Activated naive CD8-positive, alpha-beta T cell treated with anti-CD3 and anti-CD28 coated beads, Interleukin-2, amount 50 U/mL, for 24 hours (primary cell): ENCODE measurements around the gene DNAI1.
A peak's percentile ranks its signal among the peaks of the same experiment; 100 is the strongest.

Source experiments
- ATAC-seq: fragments of 150-1000 bp; cut with Tn5 transposase; one replicate; pipeline ENCODE4 v1.10.0; 2021
- DNase-seq: peaks from one replicate; pipeline ENCODE4 v3.0.0; 2021
- H3K27ac Mint-ChIP-seq: one replicate; pipeline ENCODE4 v1.8.0; 2021; ENCODE audit warnings: mild to moderate bottlenecking, mixed read lengths
- H3K27me3 Mint-ChIP-seq: one replicate; pipeline ENCODE4 v1.8.0; 2021; ENCODE audit warnings: mixed read lengths
- H3K36me3 Mint-ChIP-seq: one replicate; pipeline ENCODE4 v1.8.0; 2021; ENCODE audit warnings: low read depth, mixed read lengths
- H3K4me1 Mint-ChIP-seq: one replicate; pipeline ENCODE4 v1.8.0; 2021; ENCODE audit warnings: mixed read lengths
- H3K4me3 Mint-ChIP-seq: one replicate; pipeline ENCODE4 v1.8.0; 2021; ENCODE audit warnings: mild to moderate bottlenecking, moderate library complexity, mixed read lengths
- H3K9me3 Mint-ChIP-seq: one replicate; pipeline ENCODE4 v1.8.0; 2021; ENCODE audit warnings: mixed read lengths

The DNAI1 gene

DNA sequence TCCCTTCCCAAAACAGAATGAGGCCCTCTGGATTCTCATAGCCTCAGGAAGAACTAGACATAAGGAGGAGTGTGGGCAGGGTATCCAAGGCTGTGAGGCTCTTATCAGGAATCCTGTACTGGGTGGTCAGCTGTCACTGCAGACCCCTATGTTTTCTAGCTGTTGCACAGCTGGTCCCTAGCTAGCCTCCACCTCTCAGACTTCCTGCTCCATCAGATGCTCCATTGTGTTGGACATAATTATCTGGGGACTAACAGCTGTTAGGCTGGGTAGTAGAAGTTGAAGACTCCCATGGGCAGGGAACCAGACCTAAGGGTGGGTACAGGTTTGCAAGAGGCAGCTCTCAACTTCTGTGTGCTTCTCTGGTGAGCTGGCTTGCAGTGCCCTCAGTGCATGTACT, 18.6 kb upstream of the DNAI1 start:
- ATAC-seq = no peak
- Mint-ChIP-seq H3K27ac (no peak overlapping the region), H3K4me3 (no peak overlapping the region), H3K27me3 (no peaks in the 10 kb centered on the region), H3K4me1 (peaks cover 9% of the 10 kb centered on the region), H3K9me3 (no peaks in the 10 kb centered on the region), H3K36me3 (no peaks in the 10 kb centered on the region)
- DNase-seq = no peak

DNA sequence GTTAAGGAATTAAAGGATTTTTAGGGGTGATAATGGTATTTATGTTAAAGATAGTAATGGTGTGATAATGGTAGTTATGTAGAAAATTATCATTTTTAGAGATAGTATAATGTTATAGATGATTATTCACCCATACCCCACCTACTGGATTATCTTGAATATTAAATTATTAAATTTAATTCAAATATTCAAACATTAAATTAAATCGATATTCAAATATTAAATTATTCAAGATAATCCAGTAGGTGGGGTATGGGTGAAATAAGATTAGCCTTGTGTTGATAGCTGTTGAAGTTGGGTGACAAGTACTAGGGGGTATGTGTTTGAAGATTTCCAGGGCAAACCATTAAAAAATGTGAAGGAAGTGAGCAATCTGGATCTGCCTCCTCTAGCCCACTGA, 15.8 kb upstream of the DNAI1 start:
- Mint-ChIP-seq H3K9me3 (no peaks in the 10 kb centered on the region), H3K4me1 (peaks cover 9% of the 10 kb centered on the region), H3K4me3 (no peak overlapping the region), H3K36me3 (no peaks in the 10 kb centered on the region), H3K27ac (no peak overlapping the region), H3K27me3 (no peaks in the 10 kb centered on the region)
- DNase-seq (no peak), ATAC-seq (no peak)

DNA sequence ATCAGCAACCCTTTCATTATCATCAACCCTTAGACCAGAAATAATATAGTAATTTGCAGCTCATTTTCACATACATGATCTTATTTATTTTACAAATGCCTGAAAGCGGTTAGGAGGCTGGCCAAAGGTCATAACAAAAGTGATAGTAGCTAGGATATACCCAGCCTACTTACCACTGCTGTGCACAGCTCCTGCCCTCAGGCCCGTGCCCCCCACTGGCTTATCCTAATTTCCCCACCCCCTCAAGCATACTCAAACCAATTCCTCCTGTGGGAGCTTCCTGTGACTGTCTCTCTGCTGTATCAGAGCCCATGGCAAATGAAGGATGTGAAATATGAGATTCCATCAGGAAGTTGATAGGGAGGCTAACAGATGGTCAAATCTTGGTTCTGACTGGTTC, 15.1 kb upstream of the DNAI1 start:
- no peak overlapping the region for H3K4me3 Mint-ChIP-seq
- no peaks in the 10 kb centered on the region for H3K27me3 Mint-ChIP-seq
- DNase-seq (no peak), ATAC-seq (no peak)
- peaks cover 9% of the 10 kb centered on the region for H3K4me1 Mint-ChIP-seq
- H3K27ac Mint-ChIP-seq = no peak overlapping the region
- no peaks in the 10 kb centered on the region for H3K36me3 Mint-ChIP-seq
- no peaks in the 10 kb centered on the region for H3K9me3 Mint-ChIP-seq

DNA sequence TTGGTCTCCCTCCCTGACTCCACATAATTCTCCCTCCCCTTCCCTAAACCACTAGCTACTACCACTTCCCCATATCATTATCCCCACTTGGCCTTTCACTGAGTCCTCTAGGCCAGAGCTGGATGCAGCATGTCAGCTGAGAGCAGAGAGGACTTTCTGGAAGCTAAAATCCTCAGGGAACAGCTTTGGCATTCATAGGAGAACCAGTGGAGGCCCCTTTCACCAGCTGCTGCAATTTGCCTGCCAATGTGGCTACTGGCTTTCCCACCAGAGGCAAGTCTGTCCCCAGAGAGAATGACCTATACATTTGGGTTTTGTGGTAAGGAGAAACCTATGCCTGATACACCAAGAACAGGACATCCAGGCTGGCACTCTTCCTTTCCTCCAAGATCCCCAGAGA, 14.6 kb upstream of the DNAI1 start:
- Mint-ChIP-seq H3K36me3 (no peaks in the 10 kb centered on the region), H3K27me3 (no peaks in the 10 kb centered on the region), H3K27ac (no peak overlapping the region), H3K9me3 (no peaks in the 10 kb centered on the region), H3K4me3 (no peak overlapping the region), H3K4me1 (peaks cover 9% of the 10 kb centered on the region)
- ATAC-seq (no peak), DNase-seq (no peak)

DNA sequence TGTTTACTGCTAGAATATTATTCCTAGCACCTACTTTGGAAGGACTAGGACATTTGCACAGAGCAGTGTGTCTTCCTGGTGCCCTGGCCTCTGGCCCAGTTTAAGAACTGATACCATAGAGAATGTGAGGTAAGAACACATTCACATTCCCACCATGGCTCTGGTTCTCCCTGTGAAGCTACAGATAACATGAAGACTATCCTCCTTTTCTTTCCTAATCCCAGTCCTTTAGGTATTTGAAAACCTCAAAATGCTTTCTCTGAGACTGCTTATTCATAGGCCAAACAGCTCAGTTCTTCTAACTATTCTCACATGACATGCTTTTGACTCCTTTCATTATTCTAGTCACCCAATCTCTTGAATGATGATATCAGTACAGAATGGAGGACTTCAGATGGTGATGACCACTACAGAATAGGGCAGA, 12.1 kb upstream of the DNAI1 start:
- no peaks in the 10 kb centered on the region for H3K9me3 Mint-ChIP-seq
- no peaks in the 10 kb centered on the region for H3K36me3 Mint-ChIP-seq
- DNase-seq (no peak), ATAC-seq (no peak)
- no peak overlapping the region for H3K4me3 Mint-ChIP-seq
- no peak overlapping the region for H3K27ac Mint-ChIP-seq
- H3K27me3 Mint-ChIP-seq = no peaks in the 10 kb centered on the region
- H3K4me1 Mint-ChIP-seq = peaks cover 5% of the 10 kb centered on the region

DNA sequence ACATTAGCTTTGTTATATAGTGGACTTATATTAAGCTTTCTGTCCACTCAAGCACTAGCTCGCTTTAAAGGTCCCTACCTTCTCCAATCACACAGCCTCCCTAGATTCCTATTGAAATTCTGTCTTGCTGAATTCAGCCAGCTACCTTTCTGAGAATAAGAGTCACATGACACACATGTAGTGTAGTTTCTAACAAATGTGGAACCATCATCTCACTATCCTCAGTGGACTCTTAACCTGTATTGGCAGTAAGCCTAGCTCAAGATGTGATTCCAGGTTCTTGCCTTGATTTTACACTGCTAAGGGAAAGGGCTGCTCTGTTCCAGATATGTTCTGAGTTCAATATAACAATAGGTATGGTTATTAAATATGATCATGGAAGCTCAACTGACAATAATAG, 11.7 kb upstream of the DNAI1 start:
- Mint-ChIP-seq H3K4me3 (no peak overlapping the region), H3K4me1 (peaks cover 10% of the 10 kb centered on the region), H3K27me3 (no peaks in the 10 kb centered on the region), H3K27ac (no peak overlapping the region), H3K9me3 (no peaks in the 10 kb centered on the region), H3K36me3 (no peaks in the 10 kb centered on the region)
- DNase-seq = no peak
- ATAC-seq = no peak

DNA sequence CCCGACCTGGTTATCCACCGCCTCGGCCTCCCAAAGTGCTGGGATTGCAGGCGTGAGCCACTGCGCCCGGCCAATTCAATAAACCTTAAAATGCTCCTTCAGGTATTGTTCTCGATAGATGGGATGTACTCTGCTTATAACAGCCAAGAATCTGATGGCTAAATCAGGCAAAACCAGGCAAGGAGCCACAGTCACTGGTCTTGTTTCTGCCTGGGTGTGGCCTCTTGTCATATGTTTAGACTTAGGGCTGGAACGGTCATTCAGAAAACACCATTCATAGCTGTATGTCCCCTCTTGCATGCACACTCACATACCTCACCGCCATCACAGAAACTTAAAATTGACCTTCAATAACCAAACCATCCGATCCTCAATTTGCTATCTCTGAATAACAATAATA, 8.0 kb upstream of the DNAI1 start:
- H3K4me3 Mint-ChIP-seq = no peak overlapping the region
- ATAC-seq (no peak), DNase-seq (no peak)
- no peaks in the 10 kb centered on the region for H3K9me3 Mint-ChIP-seq
- H3K36me3 Mint-ChIP-seq = no peaks in the 10 kb centered on the region
- H3K27ac Mint-ChIP-seq = no peak overlapping the region
- peaks cover 26% of the 10 kb centered on the region for H3K4me1 Mint-ChIP-seq
- H3K27me3 Mint-ChIP-seq = no peaks in the 10 kb centered on the region

DNA sequence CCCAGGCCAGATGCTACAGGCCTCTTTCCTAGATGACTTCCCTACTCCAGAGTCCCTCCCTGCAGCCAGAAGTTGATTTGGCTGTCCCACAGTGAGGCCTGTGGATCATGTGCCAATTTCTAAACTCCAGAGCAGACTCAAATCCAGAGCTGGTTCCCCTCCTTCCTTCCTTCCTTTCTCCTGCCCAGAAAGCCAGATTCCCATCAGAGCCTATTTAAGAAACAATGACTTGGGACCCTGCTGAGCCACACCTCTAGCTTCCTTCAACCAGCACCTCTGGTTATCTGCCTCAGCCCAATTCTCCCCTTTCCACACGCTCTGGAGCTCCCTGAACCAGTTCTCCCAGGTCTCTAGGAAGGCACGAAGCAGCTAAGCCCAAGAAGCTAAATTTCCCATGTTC, 7.5 kb upstream of the DNAI1 start:
- no peak overlapping the region for H3K27ac Mint-ChIP-seq
- ATAC-seq = no peak
- H3K4me3 Mint-ChIP-seq = no peak overlapping the region
- no peaks in the 10 kb centered on the region for H3K9me3 Mint-ChIP-seq
- peaks cover 28% of the 10 kb centered on the region for H3K4me1 Mint-ChIP-seq
- no peaks in the 10 kb centered on the region for H3K27me3 Mint-ChIP-seq
- no peak for DNase-seq
- no peaks in the 10 kb centered on the region for H3K36me3 Mint-ChIP-seq

DNA sequence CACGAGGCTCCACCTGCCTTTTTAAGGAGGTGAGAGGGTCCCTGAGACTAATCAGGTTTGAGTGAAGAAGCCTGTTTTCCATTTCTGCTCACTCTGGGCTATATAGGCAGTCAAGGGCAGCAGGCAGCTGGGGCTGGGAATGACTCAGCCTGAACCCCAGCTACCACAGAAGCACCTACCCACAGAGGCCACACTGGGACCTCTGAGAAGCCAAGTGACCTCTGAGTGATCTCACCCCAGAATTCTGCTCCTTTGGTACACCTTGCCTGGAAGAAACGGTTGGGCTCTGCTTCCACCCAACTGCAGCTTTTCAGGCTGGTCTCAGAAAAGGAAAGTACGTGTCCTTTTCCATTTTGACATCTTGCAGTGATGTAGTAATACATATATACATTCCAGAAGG, 7.1 kb upstream of the DNAI1 start:
- Mint-ChIP-seq H3K27me3 (no peaks in the 10 kb centered on the region), H3K27ac (no peak overlapping the region), H3K4me3 (no peak overlapping the region), H3K4me1 (peaks cover 33% of the 10 kb centered on the region), H3K9me3 (no peaks in the 10 kb centered on the region), H3K36me3 (no peaks in the 10 kb centered on the region)
- DNase-seq (peak; percentile 22), ATAC-seq (peak; percentile 84)

DNA sequence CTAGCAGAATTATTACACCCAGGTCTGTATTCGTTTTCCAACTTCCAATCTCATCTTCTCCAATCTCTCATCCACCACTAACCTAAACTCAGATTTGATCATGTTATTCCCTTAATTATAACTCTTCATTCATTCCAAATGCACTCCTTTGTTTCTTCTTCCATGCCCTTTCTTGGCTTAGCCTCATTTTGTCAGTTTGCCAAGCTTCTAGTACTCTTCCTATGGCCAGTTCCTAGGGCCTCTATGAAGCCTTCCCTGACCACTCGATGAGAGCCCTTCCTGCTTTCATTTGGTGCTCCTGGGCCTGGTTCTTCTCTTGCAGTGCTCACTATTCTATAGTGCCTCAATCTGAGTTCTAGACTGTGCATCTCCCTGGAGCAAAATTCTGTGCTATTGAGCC, 6.0 kb upstream of the DNAI1 start:
- no peaks in the 10 kb centered on the region for H3K27me3 Mint-ChIP-seq
- H3K9me3 Mint-ChIP-seq = no peaks in the 10 kb centered on the region
- no peak overlapping the region for H3K4me3 Mint-ChIP-seq
- no peak for ATAC-seq
- no peaks in the 10 kb centered on the region for H3K36me3 Mint-ChIP-seq
- H3K4me1 Mint-ChIP-seq = peaks cover 43% of the 10 kb centered on the region
- no peak for DNase-seq
- H3K27ac Mint-ChIP-seq = no peak overlapping the region

DNA sequence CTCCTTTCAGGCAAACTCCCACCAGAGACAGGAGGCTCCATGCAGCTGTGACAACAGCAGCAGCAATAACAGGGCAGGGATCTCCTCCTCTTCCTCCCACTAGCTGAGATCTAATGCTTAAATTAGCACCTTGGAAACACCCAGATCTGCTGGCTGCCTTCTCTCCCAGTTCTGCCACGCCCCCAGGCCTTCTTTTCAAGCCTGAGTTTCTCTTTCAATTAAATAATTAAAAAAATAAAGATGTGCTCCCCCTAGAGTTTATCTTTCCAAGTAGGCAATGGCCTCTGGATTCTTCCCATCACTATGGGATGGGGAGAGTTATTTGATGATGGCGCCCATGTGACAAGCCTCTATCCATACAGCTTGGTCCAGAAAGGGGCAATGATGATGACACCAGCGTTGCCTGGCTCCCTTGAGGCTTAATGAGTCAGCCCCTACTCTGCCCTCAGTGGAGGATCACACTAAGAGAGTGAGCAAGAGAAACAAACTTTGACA, 4.0 kb upstream of the DNAI1 start:
- no peak overlapping the region for H3K4me3 Mint-ChIP-seq
- no peaks in the 10 kb centered on the region for H3K9me3 Mint-ChIP-seq
- DNase-seq = peak; percentile 34

DNA sequence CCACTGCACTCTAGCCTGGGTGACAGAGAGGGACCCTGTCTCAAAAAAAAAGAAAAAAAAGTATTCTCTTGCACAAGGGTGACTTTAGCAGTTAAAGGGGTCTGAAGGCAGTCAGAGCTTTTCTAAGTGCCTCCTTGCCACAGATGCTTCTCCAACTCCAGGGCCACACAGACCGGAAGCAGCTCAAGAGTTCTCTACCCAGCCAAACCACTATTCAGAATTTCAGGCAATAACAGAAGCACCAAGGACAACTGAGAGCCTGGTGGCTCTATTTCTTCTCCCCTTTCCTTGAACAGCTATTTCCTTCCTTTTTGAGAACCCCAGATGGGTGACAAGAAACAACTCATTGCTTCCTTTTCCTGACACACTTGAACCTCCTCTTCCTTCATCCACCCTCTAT, 2.5 kb upstream of the DNAI1 start:
- no peak for DNase-seq
- ATAC-seq = no peak
- peaks cover 61% of the 10 kb centered on the region for H3K4me1 Mint-ChIP-seq
- H3K4me3 Mint-ChIP-seq = no peak overlapping the region
- no peak overlapping the region for H3K27ac Mint-ChIP-seq
- peaks cover 12% of the 10 kb centered on the region for H3K27me3 Mint-ChIP-seq
- no peaks in the 10 kb centered on the region for H3K9me3 Mint-ChIP-seq
- no peaks in the 10 kb centered on the region for H3K36me3 Mint-ChIP-seq

More for the DNA sequence above, 4.0 kb upstream of the DNAI1 start:
- no peak overlapping the region for H3K27ac Mint-ChIP-seq
- peaks cover 8% of the 10 kb centered on the region for H3K27me3 Mint-ChIP-seq
- H3K36me3 Mint-ChIP-seq = no peaks in the 10 kb centered on the region
- H3K4me1 Mint-ChIP-seq = peaks cover 59% of the 10 kb centered on the region
- peak; percentile 70 for ATAC-seq

DNA sequence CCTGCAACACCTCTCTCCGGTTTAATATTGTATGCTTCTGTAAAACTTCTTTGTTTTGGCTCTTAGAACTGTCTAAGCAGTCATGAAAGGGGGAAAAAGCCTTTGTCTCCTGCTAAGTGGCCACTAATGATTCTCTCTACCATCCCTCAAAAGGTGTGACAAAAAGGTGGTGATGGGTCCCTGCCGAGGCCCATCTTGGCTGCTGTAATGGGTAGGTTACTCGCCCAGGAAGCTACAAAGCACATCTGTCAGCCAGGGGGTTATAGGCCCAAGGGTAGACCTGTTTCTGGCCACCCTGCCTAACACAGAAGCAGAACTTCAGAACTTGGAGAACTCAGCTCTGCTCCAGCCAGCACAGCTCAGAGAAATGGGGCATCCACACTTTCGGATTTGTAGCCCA, 1.9 kb upstream of the DNAI1 start:
- Mint-ChIP-seq H3K4me3 (peak overlapping the region; percentile 86), H3K36me3 (no peaks in the 10 kb centered on the region), H3K27ac (no peak overlapping the region), H3K4me1 (peaks cover 59% of the 10 kb centered on the region), H3K9me3 (no peaks in the 10 kb centered on the region), H3K27me3 (peaks cover 18% of the 10 kb centered on the region)
- DNase-seq (no peak), ATAC-seq (no peak)

DNA sequence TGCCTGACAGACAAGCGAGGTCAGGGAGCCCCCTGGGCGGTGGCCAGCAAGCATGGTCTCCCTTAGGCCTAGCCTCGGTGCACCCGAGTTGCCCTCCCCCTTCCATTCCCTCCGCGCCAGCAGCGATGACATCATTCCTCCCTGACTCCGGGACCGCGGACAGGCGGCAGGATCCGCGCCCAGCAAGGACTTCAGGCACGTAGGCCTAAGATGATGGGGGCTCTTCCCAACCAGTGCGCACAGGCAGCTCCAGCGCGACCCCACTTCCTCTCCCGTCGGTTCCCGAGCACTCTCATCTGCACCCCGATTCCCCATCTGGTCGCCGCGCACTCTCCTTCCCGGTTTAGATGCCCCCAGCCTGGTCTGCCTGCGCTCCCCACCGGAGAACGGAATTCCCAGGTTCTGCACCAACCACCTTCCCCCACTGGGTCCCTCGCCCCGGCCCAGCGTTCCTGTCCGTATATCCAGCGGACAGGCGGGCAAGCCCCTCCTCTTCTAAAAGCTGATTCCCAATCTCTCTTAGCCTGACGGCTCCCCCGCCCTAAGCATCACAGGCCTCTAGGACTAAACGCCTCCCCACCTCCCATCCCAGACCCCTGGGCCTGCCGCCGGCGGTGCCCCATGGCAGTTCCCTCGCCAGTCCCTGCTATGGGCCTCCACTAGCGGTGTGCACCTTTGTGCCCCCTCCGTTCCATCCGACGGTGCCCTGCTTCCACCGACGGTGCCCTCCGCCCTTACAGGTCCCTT, 1.2 kb upstream of the DNAI1 start:
- peak overlapping the region; percentile 86 for H3K4me3 Mint-ChIP-seq
- ATAC-seq = no peak
- peaks cover 20% of the 10 kb centered on the region for H3K27me3 Mint-ChIP-seq
- H3K36me3 Mint-ChIP-seq = no peaks in the 10 kb centered on the region
- peaks cover 60% of the 10 kb centered on the region for H3K4me1 Mint-ChIP-seq
- peak; percentile 32 for DNase-seq
- peak overlapping the region; percentile 61 for H3K27ac Mint-ChIP-seq
- H3K9me3 Mint-ChIP-seq = no peaks in the 10 kb centered on the region

DNA sequence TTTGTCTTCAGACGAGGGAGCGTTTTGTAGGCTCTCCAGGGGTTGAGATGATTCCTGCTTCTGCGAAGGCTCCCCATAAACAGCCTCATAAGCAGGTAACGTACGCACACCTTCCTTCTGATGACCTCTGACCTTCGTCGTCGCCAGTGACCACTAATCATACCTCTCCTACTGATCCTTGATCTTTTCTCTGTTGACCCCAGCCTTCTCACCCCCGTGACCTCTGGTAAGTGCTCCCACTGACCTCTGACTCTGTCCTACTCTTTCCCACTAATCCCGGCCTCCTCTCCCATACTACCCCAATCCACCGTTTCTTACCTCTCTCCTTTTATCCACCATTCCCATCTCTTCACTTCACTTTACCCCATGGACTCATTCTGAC, 345 bp downstream of the DNAI1 start:
- no peak for DNase-seq
- H3K9me3 Mint-ChIP-seq = no peaks in the 10 kb centered on the region
- H3K27ac Mint-ChIP-seq = peak overlapping the region; percentile 28
- H3K4me3 Mint-ChIP-seq = peak overlapping the region; percentile 86
- H3K4me1 Mint-ChIP-seq = peaks cover 56% of the 10 kb centered on the region
- H3K36me3 Mint-ChIP-seq = no peaks in the 10 kb centered on the region
- H3K27me3 Mint-ChIP-seq = peaks cover 21% of the 10 kb centered on the region
- ATAC-seq = no peak

DNA sequence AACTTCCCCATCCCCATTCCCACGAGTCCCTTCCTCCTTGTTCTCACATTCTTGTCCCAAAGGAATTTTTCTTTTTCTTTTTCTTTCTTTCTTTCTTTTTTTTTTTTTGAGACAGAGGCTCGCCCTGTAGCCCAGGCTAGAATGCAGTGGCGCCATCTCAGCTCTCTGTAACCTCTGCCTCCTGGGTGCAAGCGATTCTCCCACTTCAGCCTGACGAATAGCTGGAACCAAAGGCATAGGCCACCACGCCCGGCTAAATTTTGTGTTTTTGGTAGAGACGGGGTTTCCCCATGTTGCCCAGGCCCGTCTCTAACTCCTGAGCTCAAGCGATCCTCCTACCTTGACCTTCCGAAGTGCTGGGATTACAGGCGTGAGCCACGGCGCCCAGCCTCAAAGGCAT, 751 bp downstream of the DNAI1 start:
- no peak overlapping the region for H3K4me3 Mint-ChIP-seq
- ATAC-seq (no peak), DNase-seq (no peak)
- H3K9me3 Mint-ChIP-seq = no peaks in the 10 kb centered on the region
- peaks cover 53% of the 10 kb centered on the region for H3K4me1 Mint-ChIP-seq
- H3K36me3 Mint-ChIP-seq = no peaks in the 10 kb centered on the region
- H3K27me3 Mint-ChIP-seq = peaks cover 21% of the 10 kb centered on the region
- peak overlapping the region; percentile 28 for H3K27ac Mint-ChIP-seq
